PC-3 (cell line): Measurements from ENCODE around the gene TMEM119. TPM values are rescaled to one million over a fixed set of nuclear protein-coding genes. Genes with fewer than 3 reads are reported as not detected.

Experiments used
- ATAC-seq: fragments of 200-7000 bp; cut with Tn5 transposase; 2 replicates; pipeline ENCODE4 v1.9.1; 2020; ENCODE audit warnings: mild to moderate bottlenecking, moderate library complexity
- BruUV-seq: library from RNA; stranded (reverse); fragments of 400-500 nt; replicated peaks from 2 replicates; lab custom pipeline; 2021; lab: Mats Ljungman, UMichigan
- CTCF ChIA-PET: fragments of 300-600 bp; sonication (Branson Sonifier 250); formaldehyde crosslinking; loops from one replicate; lab custom pipeline; 2022; ENCODE audit warnings: antibody characterized with exemption; lab: Charles Lee
- POLR2A ChIA-PET: fragments of 300-600 bp; sonication (Branson Sonifier 250); formaldehyde crosslinking; loops from one replicate; lab custom pipeline; 2022; ENCODE audit warnings: antibody characterized with exemption; ENCODE audit not compliant: unreplicated experiment; lab: Charles Lee
- DNase-seq: peaks from one replicate; pipeline ENCODE4 v3.0.0-alpha.2; 2015
- H2AFZ ChIP-seq: fragments of 300-600 bp; sonication (generic); 2 replicates; pipeline ENCODE4 v1.6.0; 2016; ENCODE audit warnings: antibody characterized with exemption, low read length
- H3F3A ChIP-seq: fragments of 300-600 bp; sonication (generic); one replicate; pipeline ENCODE4 v1.6.0; 2017; ENCODE audit warnings: antibody characterized with exemption, low read length, control low read depth, mild to moderate bottlenecking; ENCODE audit not compliant: unreplicated experiment
- H3K27ac ChIP-seq: fragments of 300-600 bp; sonication (generic); 2 replicates; pipeline ENCODE4 v1.5.1; 2016; ENCODE audit warnings: mild to moderate bottlenecking, low read length
- H3K27me3 ChIP-seq: fragments of 300-600 bp; sonication (generic); 2 replicates; pipeline ENCODE4 v1.6.1; 2016; ENCODE audit warnings: low read length, mixed read lengths
- H3K36me3 ChIP-seq: fragments of 300-600 bp; sonication (generic); 2 replicates; pipeline ENCODE4 v1.6.1; 2016; ENCODE audit warnings: low read depth, mixed run types, low read length, mixed read lengths
- H3K4me1 ChIP-seq: fragments of 300-600 bp; sonication (generic); 2 replicates; pipeline ENCODE4 v1.5.1; 2016; ENCODE audit warnings: low read length; ENCODE audit not compliant: insufficient read depth
- H3K4me2 ChIP-seq: fragments of 300-600 bp; sonication (generic); 2 replicates; pipeline ENCODE4 v1.6.0; 2016; ENCODE audit warnings: low read length
- H3K4me3 ChIP-seq: fragments of 300-600 bp; sonication (generic); 2 replicates; pipeline ENCODE4 v1.5.1; 2016; ENCODE audit warnings: mild to moderate bottlenecking, low read length, mixed read lengths
- H3K79me2 ChIP-seq: fragments of 300-600 bp; sonication (generic); 2 replicates; pipeline ENCODE4 v1.6.1; 2017; ENCODE audit warnings: low read length, mixed read lengths
- H3K9ac ChIP-seq: fragments of 300-600 bp; sonication (generic); 2 replicates; pipeline ENCODE4 v1.6.0; 2016; ENCODE audit warnings: mild to moderate bottlenecking, low read length
- H3K9me2 ChIP-seq: fragments of 300-600 bp; sonication (generic); replicated peaks from 2 replicates; pipeline ENCODE4 v1.6.1; 2016; ENCODE audit warnings: mixed run types, low read length, mixed read lengths
- H3K9me3 ChIP-seq: fragments of 300-600 bp; sonication (generic); 2 replicates; pipeline ENCODE4 v1.6.1; 2016; ENCODE audit warnings: low read length, mixed read lengths
- H4K20me1 ChIP-seq: fragments of 300-600 bp; sonication (generic); 2 replicates; pipeline ENCODE4 v1.6.1; 2016; ENCODE audit warnings: low read length, mixed read lengths
- EZH2 ChIP-seq: fragments of 300-600 bp; sonication (generic); IDR thresholded peaks from one replicate; pipeline ENCODE4 v1.6.1; 2017; ENCODE audit warnings: antibody characterized with exemption, mild to moderate bottlenecking, low read length; ENCODE audit not compliant: unreplicated experiment
- EZH2phosphoT487 ChIP-seq: fragments of 300-600 bp; sonication (generic); IDR thresholded peaks from 2 replicates; pipeline ENCODE4 v1.6.1; 2018; ENCODE audit warnings: mild to moderate bottlenecking, antibody characterized with exemption, low read length, borderline replicate concordance
- intact Hi-C: fragments of 100-400 bp; cut with micrococcal nuclease; formaldehyde crosslinking; loops from 2 replicates; pipeline ENCODE4 v1.9.0; 2023
- total RNA-seq: library from RNA; depleted of rRNA; stranded (reverse); fragments of >200 nt; gene quantifications from 2 replicates; pipeline ENCODE4 v1.2.3, GENCODE V29; 2014
- TF ChIP-seq, protein P1 (sequence below): fragments of 300-600 bp; sonication (generic); conservative IDR thresholded peaks from 2 replicates; pipeline ENCODE4 v1.5.1; 2017; ENCODE audit warnings: antibody characterized with exemption, low read depth, mild to moderate bottlenecking, low read length

TMEM119 gene
- total RNA-seq, 1 experiment from 2014 or later: not detected

DNA sequence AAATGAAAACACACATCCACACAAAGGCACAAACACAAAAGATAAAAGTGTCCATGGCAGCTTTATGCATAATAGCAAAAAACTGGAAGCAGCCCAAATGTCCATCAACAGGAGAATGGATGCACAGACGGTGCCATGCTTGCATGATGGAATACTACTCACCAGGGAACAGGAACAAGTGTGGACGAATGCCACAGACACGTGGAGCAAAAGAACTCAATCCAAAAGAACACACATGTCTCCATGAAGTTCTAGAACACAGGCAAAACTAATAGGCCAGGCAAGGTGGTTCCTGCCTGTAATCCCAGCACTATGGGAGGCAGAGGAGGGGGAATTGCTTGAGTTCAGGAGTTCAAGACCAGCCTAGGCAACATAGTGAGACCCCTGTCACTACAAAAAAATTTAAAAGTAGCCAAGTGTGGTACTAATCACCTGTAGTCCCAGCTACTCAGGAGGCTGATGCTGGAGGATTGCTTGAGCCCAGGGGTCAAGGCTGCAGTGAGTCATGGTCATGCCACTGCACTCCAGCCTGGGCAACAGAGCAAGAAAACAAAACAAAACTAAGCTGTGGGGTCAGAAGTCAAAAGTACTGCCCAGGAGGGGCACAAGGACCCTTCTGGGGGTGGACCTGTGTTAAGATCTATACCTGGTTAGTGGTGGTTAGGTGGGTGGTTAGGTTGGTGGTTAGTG, 7.3 kb upstream of the TMEM119 start:
- Histone ChIP-seq H3K4me3 (no peak overlapping the region), H3K27ac (no peak overlapping the region), H3K27me3 (no peaks in the 10 kb centered on the region), H3F3A (no peaks in the 10 kb centered on the region), H3K36me3 (no peaks in the 10 kb centered on the region), H3K79me2 (no peaks in the 10 kb centered on the region), H3K9me3 (no peaks in the 10 kb centered on the region), H4K20me1 (no peaks in the 10 kb centered on the region), H2AFZ (no peak overlapping the region), H3K9me2 (no peaks in the 10 kb centered on the region), H3K4me1 (no peaks in the 10 kb centered on the region), H3K4me2 (no peak overlapping the region), H3K9ac (no peak overlapping the region)
- DNase-seq (no peak), ATAC-seq (no peak)
- POLR2A ChIA-PET: no interaction called here
- CTCF ChIA-PET: no interaction called here
- TF ChIP-seq EZH2: no peak
- TF ChIP-seq EZH2phosphoT487: no peak
- TF ChIP-seq, protein P1, sequence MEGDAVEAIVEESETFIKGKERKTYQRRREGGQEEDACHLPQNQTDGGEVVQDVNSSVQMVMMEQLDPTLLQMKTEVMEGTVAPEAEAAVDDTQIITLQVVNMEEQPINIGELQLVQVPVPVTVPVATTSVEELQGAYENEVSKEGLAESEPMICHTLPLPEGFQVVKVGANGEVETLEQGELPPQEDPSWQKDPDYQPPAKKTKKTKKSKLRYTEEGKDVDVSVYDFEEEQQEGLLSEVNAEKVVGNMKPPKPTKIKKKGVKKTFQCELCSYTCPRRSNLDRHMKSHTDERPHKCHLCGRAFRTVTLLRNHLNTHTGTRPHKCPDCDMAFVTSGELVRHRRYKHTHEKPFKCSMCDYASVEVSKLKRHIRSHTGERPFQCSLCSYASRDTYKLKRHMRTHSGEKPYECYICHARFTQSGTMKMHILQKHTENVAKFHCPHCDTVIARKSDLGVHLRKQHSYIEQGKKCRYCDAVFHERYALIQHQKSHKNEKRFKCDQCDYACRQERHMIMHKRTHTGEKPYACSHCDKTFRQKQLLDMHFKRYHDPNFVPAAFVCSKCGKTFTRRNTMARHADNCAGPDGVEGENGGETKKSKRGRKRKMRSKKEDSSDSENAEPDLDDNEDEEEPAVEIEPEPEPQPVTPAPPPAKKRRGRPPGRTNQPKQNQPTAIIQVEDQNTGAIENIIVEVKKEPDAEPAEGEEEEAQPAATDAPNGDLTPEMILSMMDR: no peak
- intact Hi-C loops: no loop called here
- BruUV-seq: no TSS peak

DNA sequence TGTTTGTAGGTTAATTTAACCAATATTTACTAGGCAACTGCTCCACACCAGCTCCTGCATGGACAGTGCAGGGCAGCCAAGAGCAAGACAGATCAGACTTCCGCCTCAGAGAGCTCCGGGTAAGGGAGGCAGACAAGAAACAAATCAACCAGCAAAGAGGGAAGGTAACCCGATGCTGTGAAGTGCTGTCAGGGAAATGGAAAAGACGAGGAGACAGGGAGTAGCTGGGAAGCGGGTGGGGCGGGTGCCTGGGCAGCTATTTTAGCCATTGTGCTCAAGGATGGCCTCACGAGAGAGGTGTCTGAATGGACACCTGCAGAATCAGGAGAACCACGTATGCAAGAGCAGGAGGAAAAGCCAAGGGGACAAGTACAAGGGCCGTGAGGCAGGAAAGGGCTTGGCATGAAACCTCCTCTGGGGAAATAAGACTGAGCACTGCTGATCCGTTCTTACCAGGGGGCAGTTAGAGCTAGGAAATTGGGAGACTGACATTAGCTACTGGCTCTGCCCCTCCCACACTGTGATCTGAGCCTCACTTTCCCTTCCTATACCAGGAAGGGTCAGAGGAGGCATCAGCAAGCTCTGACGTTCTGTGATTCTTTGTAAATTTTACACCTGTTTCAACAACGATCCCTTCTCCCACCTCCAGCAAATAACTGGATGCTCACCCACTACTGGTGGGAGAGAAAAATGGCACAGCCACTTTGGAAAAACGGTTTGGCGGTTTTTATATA, 6.5 kb upstream of the TMEM119 start:
- intact Hi-C loops: no loop called here
- Histone ChIP-seq H3K4me3 (no peak overlapping the region), H3F3A (no peaks in the 10 kb centered on the region), H3K9me3 (no peaks in the 10 kb centered on the region), H3K9ac (no peak overlapping the region), H3K36me3 (no peaks in the 10 kb centered on the region), H3K27me3 (no peaks in the 10 kb centered on the region), H3K27ac (no peak overlapping the region), H3K79me2 (no peaks in the 10 kb centered on the region), H4K20me1 (no peaks in the 10 kb centered on the region), H2AFZ (no peak overlapping the region; the same call in 1 of the 2 replicates), H3K4me1 (no peaks in the 10 kb centered on the region), H3K4me2 (no peak overlapping the region), H3K9me2 (no peaks in the 10 kb centered on the region)
- CTCF ChIA-PET: interaction anchor here (0.7 kb wide), 1 partner anchor 13 kb away, joined by 5 read pairs; no protein-coding TSS in a partner anchor
- peak; percentile 44 for ATAC-seq
- TF ChIP-seq EZH2: no peak
- TF ChIP-seq, protein P1: no peak
- POLR2A ChIA-PET: no interaction called here
- no TSS peak for BruUV-seq
- DNase-seq: no peak

DNA sequence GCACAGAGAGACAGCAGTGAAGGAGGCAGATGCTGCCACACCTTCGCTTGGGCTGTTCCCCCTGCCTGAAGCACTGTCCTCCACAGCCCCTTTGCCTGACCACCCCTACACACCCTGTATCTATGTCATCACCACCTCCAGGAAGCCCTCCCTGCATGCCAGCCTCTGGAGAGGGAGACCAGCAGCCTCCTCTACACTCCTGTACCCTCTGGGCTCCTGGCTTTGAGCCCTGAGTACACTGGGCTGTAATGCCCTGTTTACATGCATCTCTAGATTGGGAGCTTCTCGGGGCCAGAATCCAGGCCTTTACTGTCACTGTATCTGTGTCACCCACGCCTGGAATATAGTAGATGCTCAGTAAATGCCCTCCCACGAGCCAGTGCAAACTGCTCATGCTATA, 5.9 kb upstream of the TMEM119 start:
- H4K20me1 ChIP-seq: no peaks in the 10 kb centered on the region
- CTCF ChIA-PET: interaction anchor here (0.7 kb wide), 1 partner anchor 14 kb away, joined by 5 read pairs; no protein-coding TSS in a partner anchor
- intact Hi-C loops: no loop called here

More for the DNA sequence above, 5.9 kb upstream of the TMEM119 start:
- H3F3A ChIP-seq: no peaks in the 10 kb centered on the region
- no peaks in the 10 kb centered on the region for H3K27me3 ChIP-seq
- POLR2A ChIA-PET: no interaction called here
- no peak overlapping the region for H3K27ac ChIP-seq
- no peak overlapping the region for H3K9ac ChIP-seq
- no peaks in the 10 kb centered on the region for H3K4me1 ChIP-seq
- DNase-seq (no peak), ATAC-seq (no peak)
- no peak overlapping the region for H3K4me3 ChIP-seq
- no peaks in the 10 kb centered on the region for H3K36me3 ChIP-seq
- TF ChIP-seq, protein P1: no peak
- TF ChIP-seq EZH2: no peak
- no peak for TF ChIP-seq EZH2phosphoT487
- H3K9me2 ChIP-seq: no peaks in the 10 kb centered on the region
- no peaks in the 10 kb centered on the region for H3K9me3 ChIP-seq
- BruUV-seq: no TSS peak
- no peak overlapping the region for H2AFZ ChIP-seq
- no peak overlapping the region for H3K4me2 ChIP-seq
- no peaks in the 10 kb centered on the region for H3K79me2 ChIP-seq
